ENCODE results near the gene RSL1D1. TPM values are rescaled to one million over a fixed set of nuclear protein-coding genes. Genes with fewer than 3 reads are reported as not detected.
A peak's percentile ranks its signal among the peaks of the same experiment; 100 is the strongest.

RSL1D1 gene
- total RNA-seq, 2 donors from 2014 or later, result 148 to 162 TPM

- Mint-ChIP-seq H3K27me3 (ENCODE audit: insufficient read depth) (peaks cover 47% of the 10 kb centered on the region), H3K4me3 (no peak overlapping the region), H3K27ac (no peak overlapping the region), H3K36me3 (ENCODE audit: low read depth) (peaks cover 58% of the 10 kb centered on the region), H3K4me1 (peaks cover 10% of the 10 kb centered on the region), H3K9me3 (no peaks in the 10 kb centered on the region)
- no peak overlapping the region for H3K9ac ChIP-seq (ENCODE audit: extremely low read depth, low read length, poor library complexity, severe bottlenecking)
- DNase-seq, result no peak
- H3K27ac ChIP-seq (ENCODE audit: low read depth, low read length), result no peak overlapping the region
- WGBS, 2 experiments (ENCODE audit: insufficient coverage in 1 of 2, insufficient read length in 1 of 2), result 95 to 96% methylated on average over 4 to 5 of the region's 5 CpGs
- no peaks in the 10 kb centered on the region for H3K9me3 ChIP-seq (ENCODE audit: control insufficient read depth, low read length)
- H3K4me1 ChIP-seq (ENCODE audit: control insufficient read depth, insufficient read depth, low read length), result peaks cover 5% of the 10 kb centered on the region
- no peak for TF ChIP-seq CTCF (conservative IDR thresholded peaks at IDR 0.05)
- no peak overlapping the region for H3K4me3 ChIP-seq (ENCODE audit: low read length)
- H3K36me3 ChIP-seq (ENCODE audit: control insufficient read depth, insufficient read depth, low read length), result peaks cover 75% of the 10 kb centered on the region
- peaks cover 21% of the 10 kb centered on the region for H3K27me3 ChIP-seq (ENCODE audit: control insufficient read depth, insufficient read depth, low read length, poor library complexity, severe bottlenecking)
Measured at GRCh38 chr16:11880007-11880406, 28.7 kb upstream of the RSL1D1 start.

- H3K36me3 ChIP-seq (ENCODE audit: control insufficient read depth, insufficient read depth, low read length), result peaks cover 79% of the 10 kb centered on the region
- no peak overlapping the region for H3K27ac ChIP-seq (ENCODE audit: low read depth, low read length)
Measured at GRCh38 chr16:11877374-11877773, 26.0 kb upstream of the RSL1D1 start.

GRCh38 chr16:11876306-11876705 is 25.0 kb upstream of the RSL1D1 start:
- H3K4me1 Mint-ChIP-seq, result peaks cover 13% of the 10 kb centered on the region
- Histone ChIP-seq H3K27me3 (ENCODE audit: control insufficient read depth, insufficient read depth, low read length, poor library complexity, severe bottlenecking) (peaks cover 36% of the 10 kb centered on the region), H3K27ac (ENCODE audit: low read depth, low read length) (no peak overlapping the region), H3K36me3 (ENCODE audit: control insufficient read depth, insufficient read depth, low read length) (peaks cover 78% of the 10 kb centered on the region), H3K9me3 (ENCODE audit: control insufficient read depth, low read length) (no peaks in the 10 kb centered on the region), H3K4me1 (ENCODE audit: control insufficient read depth, insufficient read depth, low read length) (peaks cover 5% of the 10 kb centered on the region), H3K9ac (ENCODE audit: extremely low read depth, low read length, poor library complexity, severe bottlenecking) (no peak overlapping the region), H3K4me3 (ENCODE audit: low read length) (no peak overlapping the region)
- no peak overlapping the region for H3K4me3 Mint-ChIP-seq
- H3K27me3 Mint-ChIP-seq (ENCODE audit: insufficient read depth), result peaks cover 71% of the 10 kb centered on the region
- peak overlapping the region; percentile 30 for H3K27ac Mint-ChIP-seq
- 74 to 86% methylated on average over 6 to 12 of the region's 12 CpGs for WGBS, 2 experiments (ENCODE audit: insufficient coverage in 1 of 2, insufficient read length in 1 of 2)
- no peaks in the 10 kb centered on the region for H3K9me3 Mint-ChIP-seq
- H3K36me3 Mint-ChIP-seq (ENCODE audit: low read depth), result peaks cover 63% of the 10 kb centered on the region
- no peak for TF ChIP-seq CTCF (conservative IDR thresholded peaks at IDR 0.05)
- peak; percentile 78 for DNase-seq

More at GRCh38 chr16:11877374-11877773, 26.0 kb upstream of the RSL1D1 start:
- no peak overlapping the region for H3K4me3 Mint-ChIP-seq
- H3K27me3 Mint-ChIP-seq (ENCODE audit: insufficient read depth), result peaks cover 69% of the 10 kb centered on the region
- H3K27me3 ChIP-seq (ENCODE audit: control insufficient read depth, insufficient read depth, low read length, poor library complexity, severe bottlenecking), result peaks cover 36% of the 10 kb centered on the region
- no peaks in the 10 kb centered on the region for H3K9me3 ChIP-seq (ENCODE audit: control insufficient read depth, low read length)
- no peak overlapping the region for H3K4me3 ChIP-seq (ENCODE audit: low read length)
- no peak for TF ChIP-seq CTCF (conservative IDR thresholded peaks at IDR 0.05)
- no peak overlapping the region for H3K9ac ChIP-seq (ENCODE audit: extremely low read depth, low read length, poor library complexity, severe bottlenecking)
- peaks cover 10% of the 10 kb centered on the region for H3K4me1 Mint-ChIP-seq
- WGBS, 2 experiments (ENCODE audit: insufficient coverage in 1 of 2, insufficient read length in 1 of 2), result 95% methylated on average over 4 to 5 of the region's 5 CpGs
- H3K27ac Mint-ChIP-seq, result no peak overlapping the region
- peaks cover 65% of the 10 kb centered on the region for H3K36me3 Mint-ChIP-seq (ENCODE audit: low read depth)
- H3K9me3 Mint-ChIP-seq, result no peaks in the 10 kb centered on the region
- H3K4me1 ChIP-seq (ENCODE audit: control insufficient read depth, insufficient read depth, low read length), result peaks cover 5% of the 10 kb centered on the region
- DNase-seq, result no peak

Measured in endodermal cell (in vitro differentiated cells).